ENCODE data around the gene EIF4G1.
A peak's percentile ranks its signal among the peaks of the same experiment; 100 is the strongest.

Gene EIF4G1

GRCh38 chr3:184336547-184337398 is 22.4 kb downstream of the EIF4G1 start:
- Histone ChIP-seq H4K20me1 (ENCODE audit: insufficient read depth, low read length) (peaks cover 47% of the 10 kb centered on the region), H3K4me2 (ENCODE audit: insufficient read depth, low read length) (peak overlapping the region; percentile 68), H2AFZ (ENCODE audit: low read depth, low read length) (no peak overlapping the region), H3K27ac (ENCODE audit: low read length) (peak overlapping the region; percentile 46), H3K36me3 (ENCODE audit: insufficient read depth, low read length) (peaks cover 37% of the 10 kb centered on the region), H3K9ac (ENCODE audit: low read depth, low read length) (peak overlapping the region; percentile 50), H3K27me3 (ENCODE audit: insufficient read depth, low read length, poor library complexity) (no peaks in the 10 kb centered on the region), H3K9me3 (ENCODE audit: insufficient read depth, low read length, severe bottlenecking) (no peaks in the 10 kb centered on the region), H3K4me3 (ENCODE audit: low read depth in 1 of 2, low read length in 2 of 2) (peak overlapping the region; percentile 20 to 56; a peak in 3 of 4 replicates), H3K4me1 (ENCODE audit: insufficient read depth, low read length) (peaks cover 26% of the 10 kb centered on the region), H3K79me2 (ENCODE audit: insufficient read depth, low read length) (peaks cover 11% of the 10 kb centered on the region)
- no peak for TF ChIP-seq EZH2 (IDR thresholded peaks at IDR 0.05; ENCODE audit: borderline replicate concordance, low read depth, low read length, severe bottlenecking)
- no peak for TF ChIP-seq CTCF (IDR thresholded peaks at IDR 0.05; ENCODE audit: borderline replicate concordance, extremely low read depth, low read length, poor library complexity, severe bottlenecking)
- ATAC-seq (ENCODE audit: insufficient read depth, low read depth) (0 out of 3 replicates have a peak, but pooled peaks have one; percentile 6), DNase-seq (no peak)

- Histone ChIP-seq H3K9ac (ENCODE audit: low read depth, low read length) (peak within 1 kb of the TSS; percentile 50), H3K27me3 (ENCODE audit: insufficient read depth, low read length, poor library complexity) (no peaks in the 10 kb centered on the region), H3K9me3 (ENCODE audit: insufficient read depth, low read length, severe bottlenecking) (no peaks in the 10 kb centered on the region), H3K27ac (ENCODE audit: low read length) (peak within 1 kb of the TSS; percentile 46), H3K4me1 (ENCODE audit: insufficient read depth, low read length) (peaks cover 26% of the 10 kb centered on the region), H3K36me3 (ENCODE audit: insufficient read depth, low read length) (peaks cover 31% of the 10 kb centered on the region), H3K4me3 (ENCODE audit: low read depth in 1 of 2, low read length in 2 of 2) (peak within 1 kb of the TSS; percentile 20 to 56; a peak in 3 of 4 replicates), H3K4me2 (ENCODE audit: insufficient read depth, low read length) (peak within 1 kb of the TSS; percentile 68), H3K79me2 (ENCODE audit: insufficient read depth, low read length) (peaks cover 11% of the 10 kb centered on the region), H4K20me1 (ENCODE audit: insufficient read depth, low read length) (peaks cover 41% of the 10 kb centered on the region), H2AFZ (ENCODE audit: low read depth, low read length) (no peak within 1 kb of the TSS)
- no peak for TF ChIP-seq CTCF (IDR thresholded peaks at IDR 0.05; ENCODE audit: borderline replicate concordance, extremely low read depth, low read length, poor library complexity, severe bottlenecking)
- no peak for TF ChIP-seq EZH2 (IDR thresholded peaks at IDR 0.05; ENCODE audit: borderline replicate concordance, low read depth, low read length, severe bottlenecking)
- DNase-seq (no peak), ATAC-seq (ENCODE audit: insufficient read depth, low read depth) (no peak)
Measured at GRCh38 chr3:184337399-184337714, 23.0 kb downstream of the EIF4G1 start, which contains the start of gene FAM131A. FAM131A (plus strand) TSS chr3:184337600; CDS start chr3:184337631, 31 bp downstream.

GRCh38 chr3:184337981-184338380 is 23.6 kb downstream of the EIF4G1 start:
- H4K20me1 ChIP-seq (ENCODE audit: insufficient read depth, low read length) = peaks cover 34% of the 10 kb centered on the region
- H3K27me3 ChIP-seq (ENCODE audit: insufficient read depth, low read length, poor library complexity) = no peaks in the 10 kb centered on the region
- H3K4me1 ChIP-seq (ENCODE audit: insufficient read depth, low read length) = peaks cover 26% of the 10 kb centered on the region
- H3K4me2 ChIP-seq (ENCODE audit: insufficient read depth, low read length) = no peak overlapping the region
- ATAC-seq (ENCODE audit: insufficient read depth, low read depth) (no peak), DNase-seq (no peak)
- peaks cover 11% of the 10 kb centered on the region for H3K79me2 ChIP-seq (ENCODE audit: insufficient read depth, low read length)
- H3K27ac ChIP-seq (ENCODE audit: low read length) = no peak overlapping the region
- H3K36me3 ChIP-seq (ENCODE audit: insufficient read depth, low read length) = peaks cover 25% of the 10 kb centered on the region
- no peak for TF ChIP-seq EZH2 (IDR thresholded peaks at IDR 0.05; ENCODE audit: borderline replicate concordance, low read depth, low read length, severe bottlenecking)
- no peak for TF ChIP-seq CTCF (IDR thresholded peaks at IDR 0.05; ENCODE audit: borderline replicate concordance, extremely low read depth, low read length, poor library complexity, severe bottlenecking)
- no peak overlapping the region for H2AFZ ChIP-seq (ENCODE audit: low read depth, low read length)
- no peak overlapping the region for H3K4me3 ChIP-seq (ENCODE audit: low read depth in 1 of 2, low read length in 2 of 2)
- H3K9ac ChIP-seq (ENCODE audit: low read depth, low read length) = no peak overlapping the region
- no peaks in the 10 kb centered on the region for H3K9me3 ChIP-seq (ENCODE audit: insufficient read depth, low read length, severe bottlenecking)

Data from DND-41 (cell line).